GM19395 (cell line): ENCODE data around the gene ABHD8.

Experiments
- ATAC-seq: cut with Tn5 transposase; IDR thresholded peaks from one replicate; pipeline ENCODE4 v1.9.1; 2021; ENCODE audit warnings: mild to moderate bottlenecking, moderate library complexity; ENCODE audit not compliant: unreplicated experiment

ABHD8 gene

DNA sequence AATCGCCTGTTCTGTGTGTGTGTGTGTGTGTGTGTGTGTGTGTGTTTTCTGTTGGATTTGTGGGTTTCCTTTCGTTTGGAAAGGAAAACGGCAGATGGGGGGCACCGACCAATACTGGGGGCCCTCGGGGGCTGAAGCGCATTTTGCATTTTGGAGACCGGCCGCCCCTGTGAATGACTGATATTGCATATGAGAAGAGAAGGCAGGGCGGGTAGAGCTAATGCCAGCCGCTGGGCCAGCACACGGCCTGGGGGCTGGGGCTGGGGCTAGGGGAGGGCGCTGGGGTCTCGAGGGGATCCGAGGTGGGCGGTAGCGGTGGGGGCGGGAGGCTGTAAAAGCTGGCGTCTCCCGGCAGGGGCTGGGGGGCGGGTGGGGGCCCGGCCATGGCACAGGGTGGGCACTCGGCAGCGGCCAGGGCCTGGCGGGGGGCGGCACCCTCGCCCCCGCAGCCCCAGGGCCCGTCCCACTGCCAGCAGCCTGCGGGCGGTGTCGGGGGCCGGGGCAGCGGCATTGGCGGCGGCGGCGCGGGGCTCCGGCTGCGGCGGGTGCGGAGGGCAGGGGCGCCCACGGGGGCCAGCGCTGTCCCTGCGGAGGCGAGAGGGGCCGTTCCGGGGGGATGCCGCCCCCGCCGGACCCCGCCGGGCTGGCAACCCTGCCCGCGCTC lies 20.2 kb upstream of the ABHD8 start:
- ATAC-seq = no peak

GRCh38 chr19:17322854-17323253 lies 19.6 kb upstream of the ABHD8 start:
- no peak for ATAC-seq

DNA sequence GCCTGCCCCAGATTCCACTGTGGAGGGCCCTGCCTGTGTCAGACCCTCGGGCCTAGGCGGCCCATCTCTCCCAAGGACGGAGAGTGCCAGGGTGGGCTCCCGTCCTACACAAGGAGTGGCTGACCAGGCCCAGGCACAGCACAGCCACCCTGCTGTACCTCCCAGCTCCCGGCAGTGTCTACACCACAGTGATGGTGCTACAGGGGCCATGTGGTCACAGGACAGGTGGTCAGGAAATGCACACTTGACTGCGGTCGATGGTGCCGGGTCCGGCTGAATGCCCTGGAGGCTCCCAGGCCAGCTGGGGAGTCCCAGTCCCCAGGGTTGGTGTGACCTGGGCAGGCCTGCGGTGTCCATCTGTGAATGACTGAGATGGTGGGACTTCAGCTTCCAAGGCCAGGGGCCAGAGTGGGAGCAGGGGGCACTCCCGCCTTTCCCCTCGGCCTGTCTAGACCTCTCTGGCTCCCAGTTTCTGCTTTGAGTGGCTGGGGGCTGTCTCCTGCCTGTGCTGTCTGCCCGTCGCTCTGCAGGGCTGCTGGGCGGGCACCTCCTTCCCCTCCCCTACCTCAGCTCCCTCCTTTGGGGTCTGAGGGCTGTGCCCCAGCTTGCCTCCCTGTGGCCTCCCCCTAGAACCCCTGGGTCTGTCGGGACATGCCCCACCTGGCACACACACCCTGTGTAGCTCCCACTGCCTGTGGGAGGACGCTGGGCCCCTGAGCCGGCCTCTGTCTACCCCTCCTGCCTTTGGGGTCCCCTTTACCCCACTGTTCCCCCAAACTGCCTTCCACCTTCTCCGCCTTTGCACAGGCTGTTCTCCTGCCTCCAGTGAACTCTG lies 18.6 kb upstream of the ABHD8 start:
- no peak for ATAC-seq

DNA sequence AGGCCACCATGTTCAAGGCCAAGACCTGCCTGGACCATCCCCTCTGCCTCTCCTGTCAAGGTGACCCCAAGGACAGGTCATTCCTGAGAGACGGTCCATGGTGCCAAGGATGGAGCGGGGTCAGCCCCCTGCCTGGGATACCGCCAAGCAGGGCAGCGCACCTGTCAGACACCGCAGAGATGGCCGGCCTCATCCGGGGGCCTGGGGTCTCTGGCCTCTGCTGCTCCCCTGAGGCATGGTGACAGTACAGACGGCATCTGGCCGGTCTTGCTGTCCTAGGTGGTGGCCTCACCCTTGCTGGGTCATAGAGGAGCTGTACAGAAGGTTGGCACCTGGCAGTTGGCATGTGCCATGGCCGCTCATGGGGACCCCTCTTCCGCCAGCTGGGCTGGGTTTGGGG lies 17.2 kb upstream of the ABHD8 start:
- ATAC-seq = no peak

GRCh38 chr19:17319473-17320238 lies 16.4 kb upstream of the ABHD8 start:
- ATAC-seq = no peak

GRCh38 chr19:17318966-17319365 lies 15.7 kb upstream of the ABHD8 start:
- ATAC-seq = no peak

DNA sequence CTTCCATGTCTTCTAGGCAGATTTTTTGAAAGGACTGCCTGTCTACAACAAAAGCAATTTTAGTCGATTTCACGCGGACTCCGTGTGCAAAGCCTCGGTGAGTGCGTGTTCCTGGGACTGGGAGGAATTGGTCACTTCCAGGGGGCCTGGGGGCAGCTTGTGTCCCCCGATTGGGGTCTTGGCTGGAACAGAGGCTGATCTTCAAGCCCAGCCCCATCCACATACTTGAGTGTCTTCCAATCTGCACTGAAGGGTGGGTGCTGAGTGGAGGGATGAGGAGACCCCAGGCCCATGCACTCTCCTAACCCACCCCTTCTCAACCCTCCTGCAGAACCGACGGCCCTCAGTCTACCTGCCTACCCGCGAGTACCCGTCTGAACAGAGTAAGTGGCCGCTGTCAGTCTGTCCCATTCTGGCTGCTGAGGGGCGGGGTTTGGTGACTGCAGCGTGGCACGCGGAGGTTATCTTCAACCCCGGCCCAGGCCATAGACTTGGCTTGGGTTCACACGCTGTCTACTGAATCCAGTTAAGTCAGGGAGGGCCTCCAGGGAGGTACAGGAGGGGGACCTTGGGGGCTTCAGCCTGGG lies 10.9 kb upstream of the ABHD8 start:
- no peak for ATAC-seq

DNA sequence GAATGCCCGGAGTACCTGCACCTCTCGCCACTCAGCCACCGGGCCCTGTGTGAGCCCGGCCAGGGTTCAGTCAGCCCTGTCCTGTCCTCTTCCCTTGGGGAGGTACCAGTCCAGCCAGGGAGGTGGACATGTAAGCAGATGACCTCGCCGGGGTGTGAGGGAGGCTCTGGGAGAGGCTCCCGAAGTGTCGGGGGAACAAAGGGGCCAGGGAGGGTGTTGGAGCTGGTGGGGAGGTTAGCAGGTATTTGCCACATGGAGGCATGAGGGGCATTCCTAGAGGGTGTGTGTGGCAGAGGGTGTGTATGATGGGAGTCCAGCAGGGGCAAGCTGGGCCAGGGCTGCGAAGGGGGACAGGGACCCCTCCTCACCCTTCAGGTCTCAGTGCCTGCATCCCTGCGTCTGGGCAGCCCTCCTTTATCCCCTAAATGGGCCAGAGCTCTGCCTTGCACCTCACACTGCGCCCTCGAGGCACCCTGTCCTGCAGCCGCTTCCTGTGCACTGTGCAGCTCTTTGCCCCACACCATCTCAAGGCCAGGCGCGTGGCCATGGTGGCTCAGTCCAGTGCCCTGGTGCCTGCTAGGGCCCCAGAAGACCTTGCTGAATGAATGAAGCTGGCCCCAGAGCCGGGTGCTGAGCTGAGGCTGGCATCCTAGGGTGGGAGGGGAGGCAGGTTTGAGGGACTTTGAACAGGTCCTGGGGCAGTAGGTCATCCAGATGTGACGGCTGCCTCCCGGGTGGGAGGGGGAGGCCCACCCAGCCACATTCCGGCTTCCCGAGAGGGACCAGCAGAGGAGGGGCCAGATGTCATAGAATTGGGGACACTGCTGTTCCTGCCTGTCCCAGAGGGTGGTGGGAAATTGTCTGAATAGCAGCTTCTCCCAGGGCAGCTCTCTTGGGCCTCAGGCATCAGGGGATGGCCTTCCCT lies 9.2 kb upstream of the ABHD8 start:
- ATAC-seq = no peak

DNA sequence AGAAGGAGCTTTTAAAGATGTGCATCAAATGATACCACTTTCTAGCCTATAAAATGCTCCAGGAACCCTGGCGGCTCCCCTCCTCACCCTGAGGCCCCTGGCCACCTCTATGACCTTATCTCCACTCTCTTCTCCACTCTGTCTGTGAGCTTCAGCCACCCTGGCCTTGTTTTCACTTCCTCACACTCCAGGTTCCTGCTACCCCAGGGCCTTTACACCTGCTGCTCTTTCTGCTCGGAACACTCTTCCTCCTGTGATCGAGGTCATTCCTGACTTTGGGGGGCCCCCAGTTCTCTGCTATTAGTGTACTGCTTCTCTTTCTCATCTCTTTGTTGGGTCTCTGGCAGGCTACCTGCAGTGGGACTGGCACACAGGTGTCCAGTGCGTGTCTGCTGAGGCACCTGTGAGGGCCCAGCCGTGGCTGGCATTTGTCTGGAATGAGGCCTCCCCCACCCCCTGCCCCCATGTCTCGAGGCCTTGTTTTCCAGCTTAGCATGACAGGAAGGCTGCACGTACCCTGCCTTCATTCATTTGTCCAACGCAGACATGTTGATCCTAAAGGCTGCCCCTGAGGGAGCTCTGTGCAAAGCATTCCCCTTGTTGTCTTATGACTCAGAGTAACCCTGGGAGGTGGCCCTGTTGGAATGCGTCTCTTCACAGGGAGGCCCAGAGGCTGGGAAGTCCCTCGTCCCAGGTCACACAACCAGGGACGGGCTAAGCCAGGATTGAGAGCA lies 8.4 kb upstream of the ABHD8 start:
- no peak for ATAC-seq

GRCh38 chr19:17309965-17310461 lies 6.8 kb upstream of the ABHD8 start:
- ATAC-seq = no peak

DNA sequence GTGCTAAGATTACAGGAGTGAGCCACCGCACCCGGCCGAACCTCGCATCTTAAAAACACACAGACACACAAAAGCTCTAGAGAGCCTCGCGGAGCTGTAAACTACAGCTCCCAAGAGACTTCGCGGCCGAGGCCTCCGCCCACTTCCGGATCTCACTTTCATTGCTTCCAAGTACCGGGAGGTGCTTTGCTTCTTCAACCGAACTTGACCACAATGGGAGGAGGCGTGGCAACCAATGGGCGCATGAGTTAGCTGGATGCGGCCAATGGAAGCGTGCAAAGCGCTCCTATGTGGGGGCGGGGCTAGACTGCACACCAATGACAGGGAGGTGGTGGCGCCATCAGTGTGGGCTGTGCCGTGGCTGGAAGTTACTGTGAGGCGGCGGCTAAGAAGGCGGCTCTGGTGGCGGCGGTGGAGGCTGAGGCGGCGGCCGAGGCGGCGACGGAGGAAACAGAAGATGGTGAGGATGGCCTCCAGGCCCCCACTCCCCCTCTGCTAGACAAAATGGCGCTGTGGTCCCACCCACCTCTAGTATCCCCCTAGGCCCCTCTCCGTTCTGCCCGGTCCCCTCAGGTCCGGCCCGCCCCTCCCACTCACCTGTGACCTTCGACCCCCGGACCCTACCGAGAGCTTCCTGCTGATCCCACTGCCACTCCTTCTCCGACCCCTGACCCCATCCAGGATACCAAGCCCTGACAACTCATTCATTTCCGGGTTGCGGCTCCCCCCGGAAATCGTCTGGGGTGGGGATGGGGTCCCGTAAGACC lies 6.2 kb upstream of the ABHD8 start, which contains the start of gene DDA1:
DDA1 (plus strand) TSS at position 366 of the 767 bp plus-strand sequence; CDS start at position 458, 92 bp downstream.
- ATAC-seq = peak; percentile 58

DNA sequence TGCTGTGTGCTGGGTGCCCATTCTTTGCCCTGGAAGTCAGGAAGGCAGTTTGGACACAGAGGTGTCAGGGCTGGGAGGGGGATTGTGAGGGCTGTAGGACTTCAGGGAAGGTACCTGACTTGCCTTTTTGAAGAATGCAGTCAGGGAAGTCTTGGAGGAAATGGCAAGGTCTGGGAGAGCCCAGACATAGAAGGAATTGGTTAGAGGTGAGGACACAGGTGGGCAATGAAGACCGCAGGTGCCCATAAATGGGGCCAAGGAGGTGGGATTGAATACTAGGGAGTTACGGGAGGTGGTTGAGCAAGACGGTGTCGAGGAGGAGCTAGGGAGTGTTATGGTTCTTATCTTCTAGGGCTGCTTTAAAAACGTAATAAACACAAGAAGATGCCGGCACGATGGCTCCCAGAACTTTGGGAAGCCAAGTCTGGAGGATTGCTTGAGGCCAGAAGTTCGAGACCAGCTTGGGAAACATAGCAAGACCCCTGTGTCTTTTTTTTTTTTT lies 4.7 kb upstream of the ABHD8 start:
- no peak for ATAC-seq

DNA sequence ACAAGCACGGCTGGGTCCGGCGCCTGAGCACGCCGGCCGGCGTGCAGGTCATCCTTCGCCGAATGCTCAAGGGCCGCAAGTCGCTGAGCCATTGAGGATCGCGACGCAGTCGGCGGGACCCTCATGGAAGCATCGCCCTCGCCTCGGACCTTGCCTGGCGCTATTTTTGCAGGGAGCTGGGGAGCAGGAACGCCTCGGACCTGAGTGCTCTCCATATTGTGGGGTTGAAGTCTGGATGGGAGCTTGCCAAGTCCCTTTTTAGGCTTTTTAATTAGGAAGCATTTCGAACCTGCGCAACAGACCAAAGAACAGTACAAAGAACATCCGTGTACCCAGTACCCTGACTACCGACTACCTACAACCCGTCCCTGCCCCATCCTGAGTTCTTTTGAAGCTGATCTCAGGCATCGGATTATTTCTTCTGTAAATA lies 3.1 kb upstream of the ABHD8 start:
- ATAC-seq = no peak

- peak; percentile 60 for ATAC-seq
Measured at GRCh38 chr19:17305517-17306284, 2.5 kb upstream of the ABHD8 start, which contains the start of gene MRPL34. Gene MRPL34, plus strand, starts transcription at chr19:17305872. Its CDS starts 21 bp downstream, at chr19:17305893.

- no peak for ATAC-seq
Measured at GRCh38 chr19:17305216-17305516, 1.9 kb upstream of the ABHD8 start.

GRCh38 chr19:17304386-17305215 lies 1.4 kb upstream of the ABHD8 start:
- no peak for ATAC-seq

DNA sequence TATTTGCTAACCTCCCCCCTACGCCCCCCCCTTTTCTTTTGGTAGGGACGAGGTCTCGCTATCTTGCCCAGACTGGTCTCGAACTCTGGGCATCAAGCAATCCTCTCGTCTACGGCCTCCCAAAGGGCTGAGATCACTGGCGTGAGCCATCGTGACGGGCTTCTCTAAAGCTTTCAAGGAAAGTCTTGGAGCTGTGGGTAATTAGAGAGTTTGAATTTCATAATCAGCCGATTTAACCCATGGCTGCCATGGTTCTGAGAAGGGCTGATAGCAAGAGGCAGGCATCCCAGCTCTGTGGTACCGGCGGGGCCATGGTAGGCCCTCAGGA lies 679 bp upstream of the ABHD8 start:
- no peak for ATAC-seq
